GM10266 (cell line): ENCODE data around the gene ARHGEF7.

ENCODE experiments used
- DNase-seq: peaks from one replicate; pipeline ENCODE4 v3.0.0; 2012; ENCODE audit errors: extremely low spot score
- TF ChIP-seq, protein P1 (sequence below): IDR thresholded peaks from 2 replicates; pipeline ENCODE4 v1.5.1; 2012; ENCODE audit warnings: mild to moderate bottlenecking, low read depth; ENCODE audit not compliant: control insufficient read depth, insufficient read depth; ENCODE audit errors: missing control alignments

Gene ARHGEF7

GRCh38 chr13:111120422-111120821 lies 5.3 kb downstream of the ARHGEF7 start:
- no peak for DNase-seq
- TF ChIP-seq, protein P1, sequence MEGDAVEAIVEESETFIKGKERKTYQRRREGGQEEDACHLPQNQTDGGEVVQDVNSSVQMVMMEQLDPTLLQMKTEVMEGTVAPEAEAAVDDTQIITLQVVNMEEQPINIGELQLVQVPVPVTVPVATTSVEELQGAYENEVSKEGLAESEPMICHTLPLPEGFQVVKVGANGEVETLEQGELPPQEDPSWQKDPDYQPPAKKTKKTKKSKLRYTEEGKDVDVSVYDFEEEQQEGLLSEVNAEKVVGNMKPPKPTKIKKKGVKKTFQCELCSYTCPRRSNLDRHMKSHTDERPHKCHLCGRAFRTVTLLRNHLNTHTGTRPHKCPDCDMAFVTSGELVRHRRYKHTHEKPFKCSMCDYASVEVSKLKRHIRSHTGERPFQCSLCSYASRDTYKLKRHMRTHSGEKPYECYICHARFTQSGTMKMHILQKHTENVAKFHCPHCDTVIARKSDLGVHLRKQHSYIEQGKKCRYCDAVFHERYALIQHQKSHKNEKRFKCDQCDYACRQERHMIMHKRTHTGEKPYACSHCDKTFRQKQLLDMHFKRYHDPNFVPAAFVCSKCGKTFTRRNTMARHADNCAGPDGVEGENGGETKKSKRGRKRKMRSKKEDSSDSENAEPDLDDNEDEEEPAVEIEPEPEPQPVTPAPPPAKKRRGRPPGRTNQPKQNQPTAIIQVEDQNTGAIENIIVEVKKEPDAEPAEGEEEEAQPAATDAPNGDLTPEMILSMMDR: no peak

- TF ChIP-seq, protein P1: no peak
- DNase-seq: no peak
These were observed 5.8 kb downstream of the ARHGEF7 start for GRCh38 chr13:111120913-111121312.

GRCh38 chr13:111121506-111121905 lies 6.4 kb downstream of the ARHGEF7 start:
- DNase-seq: no peak
- TF ChIP-seq, protein P1: no peak

DNA sequence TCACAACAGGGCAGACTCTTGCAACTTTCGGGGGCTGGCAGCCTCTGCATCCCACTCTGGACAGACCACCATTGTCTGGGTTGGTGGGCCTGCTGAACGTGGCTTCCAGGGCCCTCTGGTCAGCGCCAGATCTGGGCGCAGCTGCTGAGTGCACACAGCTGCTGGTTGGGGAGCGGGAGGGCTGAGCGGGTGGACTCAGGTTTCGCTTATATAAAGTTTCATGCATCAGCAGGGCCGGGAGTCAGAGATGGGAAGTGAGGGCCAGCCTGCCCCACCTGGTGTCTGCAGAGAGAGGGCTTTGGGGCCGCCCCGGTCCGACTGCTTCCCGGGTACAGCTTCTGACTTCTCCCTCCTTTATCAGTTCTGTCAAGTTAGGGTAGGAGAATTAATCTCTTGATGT lies 6.9 kb downstream of the ARHGEF7 start:
- TF ChIP-seq, protein P1: no peak

DNA sequence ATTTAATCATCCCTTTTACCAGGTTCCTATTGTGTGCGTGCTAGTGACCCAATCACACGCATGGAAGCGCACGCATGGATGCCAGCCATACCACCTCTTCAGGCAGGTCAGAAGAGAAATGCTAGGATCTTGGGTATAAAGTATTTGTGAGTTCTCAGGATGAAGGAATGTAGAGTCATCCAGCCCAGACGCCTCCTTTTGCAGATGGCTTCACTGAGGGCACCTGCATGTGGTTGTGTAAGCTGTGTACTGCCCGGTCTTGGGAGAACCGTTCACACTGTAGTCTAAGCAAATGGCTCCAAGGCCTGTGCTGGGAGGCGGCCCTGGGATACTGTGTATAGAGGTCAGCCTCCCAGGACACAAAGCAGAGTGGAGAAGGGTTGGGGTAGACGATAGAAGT lies 7.5 kb downstream of the ARHGEF7 start:
- no peak for DNase-seq

More for the DNA sequence above, 6.9 kb downstream of the ARHGEF7 start:
- DNase-seq: no peak

GRCh38 chr13:111123221-111123620 lies 8.1 kb downstream of the ARHGEF7 start:
- TF ChIP-seq, protein P1: no peak
- DNase-seq: no peak

More for the DNA sequence above, 7.5 kb downstream of the ARHGEF7 start:
- TF ChIP-seq, protein P1: no peak

- TF ChIP-seq, protein P1: no peak
- DNase-seq: no peak
These were observed 8.5 kb downstream of the ARHGEF7 start for GRCh38 chr13:111123649-111124048.
